Measurements from ENCODE around the gene SPINK8.

- TF ChIP-seq SUZ12 (IDR thresholded peaks at IDR 0.05; ENCODE audit: extremely low read depth, insufficient read depth, insufficient read length) = no peak
- TF ChIP-seq YY1 (IDR thresholded peaks at IDR 0.05; ENCODE audit: insufficient read depth, insufficient read length) = no peak
Observed at GRCh38 chr3:48301020-48301799, 32.3 kb downstream of the SPINK8 start, which contains the start of gene NME6.

Data from NT2/D1 (cell line).